AG04449 (cell line): Measurements from ENCODE around the gene CEACAM8.
"Not testable (repeated sequence)": the region's sequence is repeated elsewhere in the genome, so short reads cannot be mapped to it uniquely, and the experiment has no call there.

ENCODE experiments used
- CTCF ChIA-PET: fragments of 350-600 bp; formaldehyde crosslinking; extraction: SDS; loops from one replicate; lab custom pipeline; 2021; ENCODE audit warnings: antibody characterized with exemption; lab: Yijun Ruan, JAX
- POLR2A ChIA-PET: fragments of 400-600, 350-600 bp; formaldehyde crosslinking; extraction: SDS; loops from one replicate; lab custom pipeline; 2020; ENCODE audit warnings: antibody characterized with exemption, inconsistent platforms; lab: Yijun Ruan, JAX
- DNase-seq: peaks from one replicate; pipeline ENCODE4 v3.0.0-alpha.2; 2010; ENCODE audit warnings: low read depth, low spot score
- H3K4me3 ChIP-seq: 2 replicates; pipeline ENCODE4 v1.5.1; 2011; ENCODE audit warnings: low read depth, mild to moderate bottlenecking, control low read depth, low read length
- CTCF ChIP-seq: IDR thresholded peaks from one replicate; pipeline ENCODE4 v1.5.1; 2011; ENCODE audit warnings: mild to moderate bottlenecking, moderate library complexity, low read length, control low read depth, inconsistent platforms; ENCODE audit not compliant: insufficient read depth; ENCODE audit errors: missing control alignments

CEACAM8 gene

DNA sequence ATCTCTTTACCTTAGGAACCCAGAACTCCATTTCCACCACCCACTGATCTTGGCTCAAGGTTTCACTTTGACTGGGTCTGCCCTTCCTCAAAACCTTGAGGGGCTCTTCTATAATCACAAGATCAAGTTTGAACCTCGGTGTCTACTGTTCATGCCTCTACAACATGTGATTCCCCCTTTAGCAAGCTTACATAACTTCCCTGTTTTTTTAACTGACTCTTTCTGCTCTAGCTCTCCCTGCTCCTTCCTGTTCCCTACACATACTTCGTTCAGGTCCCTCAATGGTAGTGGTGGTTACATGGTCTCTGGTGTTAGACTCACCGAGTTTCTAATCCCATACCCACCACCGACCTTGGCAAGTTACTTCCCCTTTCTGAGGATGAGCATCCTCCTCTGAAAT is 26.7 kb downstream of the CEACAM8 start:
- DNase-seq: no peak
- CTCF ChIA-PET: interaction anchor here (2.0 to 5.8 kb wide), 2 partner anchors 9 to 28 kb away, joined by 7 to 24 read pairs; no protein-coding TSS in a partner anchor
- H3K4me3 ChIP-seq: no peak overlapping the region
- POLR2A ChIA-PET: no interaction called here
- no peak for TF ChIP-seq CTCF

DNA sequence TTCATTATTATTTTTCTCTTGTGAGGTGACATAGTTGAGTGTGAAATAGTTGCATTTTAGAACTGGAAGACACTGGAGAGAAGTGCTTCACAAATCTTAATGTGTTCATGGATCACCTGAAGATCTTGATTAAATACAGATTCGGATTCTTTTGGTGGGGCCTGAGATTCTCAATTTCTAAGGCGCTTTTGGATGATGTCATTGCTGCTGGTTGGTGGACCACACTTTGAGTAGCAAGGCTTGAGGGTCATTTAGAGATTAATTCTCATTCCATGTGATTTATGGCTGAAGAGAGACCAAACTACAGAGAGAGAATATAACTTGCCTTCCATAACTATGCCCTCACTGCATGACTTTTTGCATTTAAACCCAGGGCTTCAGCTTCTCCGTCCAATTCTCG is 27.2 kb downstream of the CEACAM8 start:
- CTCF ChIA-PET: interaction anchor here (1.3 to 5.8 kb wide), 3 partner anchors 9 to 66 kb away, joined by 3 to 24 read pairs (median 7); no protein-coding TSS in a partner anchor
- TF ChIP-seq CTCF: no peak
- POLR2A ChIA-PET: no interaction called here
- no peak for DNase-seq
- no peak overlapping the region for H3K4me3 ChIP-seq

DNA sequence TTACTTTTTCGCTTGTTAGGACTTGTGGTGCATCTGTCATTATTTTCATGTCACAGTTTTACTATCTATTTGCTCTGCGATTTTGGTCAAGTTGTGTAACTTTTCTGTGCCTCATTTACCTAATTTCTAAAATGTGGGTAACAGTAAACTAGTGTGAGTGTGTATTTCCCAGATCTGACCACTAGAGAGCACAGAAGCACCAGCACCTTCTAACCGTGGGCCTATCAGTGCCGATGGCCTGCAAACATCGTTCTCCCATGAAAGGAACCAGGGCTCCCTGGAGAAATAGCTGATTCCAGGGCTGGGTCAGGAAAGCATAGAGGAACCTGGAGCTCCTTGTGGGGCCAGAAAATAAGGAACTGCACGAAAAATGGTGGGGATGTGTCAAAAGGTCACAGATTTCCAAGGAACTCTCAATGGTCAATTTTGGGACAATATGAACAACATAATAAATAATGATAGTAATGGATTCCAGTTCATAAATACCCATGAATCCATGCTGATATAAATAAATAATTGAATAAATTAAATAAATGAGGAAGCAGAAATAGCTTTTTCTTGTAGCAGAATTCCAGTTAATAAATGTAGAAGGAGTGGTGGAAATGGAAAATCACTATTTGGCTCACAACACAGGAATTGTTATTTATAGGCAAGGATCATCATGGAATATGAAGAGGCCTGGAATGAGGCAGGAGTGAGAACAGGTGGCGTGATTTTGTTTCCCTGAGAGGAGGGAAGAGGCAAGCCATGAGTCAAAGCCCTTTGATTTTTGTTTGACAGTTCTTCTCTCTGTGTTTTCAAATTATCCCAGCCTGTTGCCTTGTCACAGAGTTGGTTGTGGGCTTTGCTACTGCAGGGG is 31.1 kb downstream of the CEACAM8 start:
- no peak for DNase-seq
- POLR2A ChIA-PET: no interaction called here
- TF ChIP-seq CTCF: peak; percentile 69
- CTCF ChIA-PET: interaction anchor here (0.6 to 5.8 kb wide), 23 partner anchors 8 to 322 kb away, joined by 3 to 34 read pairs (median 4); no protein-coding TSS in a partner anchor
- H3K4me3 ChIP-seq: no peak overlapping the region

DNA sequence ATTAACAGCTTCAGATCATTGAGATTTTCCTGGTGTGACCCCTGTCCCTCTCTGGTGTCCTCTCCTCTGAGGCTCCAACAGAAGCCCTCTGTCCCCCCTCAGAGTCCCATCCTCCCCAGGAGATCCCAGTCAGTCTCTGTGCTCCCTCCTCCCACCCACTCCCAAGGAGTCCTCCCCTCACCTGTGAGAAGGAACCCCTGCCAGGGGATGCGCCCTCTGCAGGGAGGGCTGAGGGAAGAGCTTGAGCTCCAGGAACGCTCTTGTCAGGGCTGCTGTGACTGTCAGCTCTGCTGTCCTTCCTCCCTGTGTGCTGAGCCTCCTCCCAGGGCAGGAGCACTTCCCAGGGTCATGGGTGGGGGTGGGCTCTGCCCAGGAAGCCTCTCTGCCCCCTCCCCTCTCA is 33.2 kb downstream of the CEACAM8 start:
- POLR2A ChIA-PET: no interaction called here
- no peak for DNase-seq
- H3K4me3 ChIP-seq: no peak overlapping the region
- CTCF ChIA-PET: interaction anchor here (0.8 to 5.3 kb wide), 6 partner anchors 18 to 231 kb away, joined by 3 to 34 read pairs (median 4); no protein-coding TSS in a partner anchor
- no peak for TF ChIP-seq CTCF

- no peak for DNase-seq
- ChIA-PET POLR2A (no interaction called here), CTCF (interaction anchor here (0.8 to 5.3 kb wide), 2 partner anchors 36 to 231 kb away, joined by 3 to 34 read pairs; no protein-coding TSS in a partner anchor)
- no peak for TF ChIP-seq CTCF
- H3K4me3 ChIP-seq: no peak overlapping the region
Observed at GRCh38 chr19:42560731-42561130, 34.0 kb downstream of the CEACAM8 start.

DNA sequence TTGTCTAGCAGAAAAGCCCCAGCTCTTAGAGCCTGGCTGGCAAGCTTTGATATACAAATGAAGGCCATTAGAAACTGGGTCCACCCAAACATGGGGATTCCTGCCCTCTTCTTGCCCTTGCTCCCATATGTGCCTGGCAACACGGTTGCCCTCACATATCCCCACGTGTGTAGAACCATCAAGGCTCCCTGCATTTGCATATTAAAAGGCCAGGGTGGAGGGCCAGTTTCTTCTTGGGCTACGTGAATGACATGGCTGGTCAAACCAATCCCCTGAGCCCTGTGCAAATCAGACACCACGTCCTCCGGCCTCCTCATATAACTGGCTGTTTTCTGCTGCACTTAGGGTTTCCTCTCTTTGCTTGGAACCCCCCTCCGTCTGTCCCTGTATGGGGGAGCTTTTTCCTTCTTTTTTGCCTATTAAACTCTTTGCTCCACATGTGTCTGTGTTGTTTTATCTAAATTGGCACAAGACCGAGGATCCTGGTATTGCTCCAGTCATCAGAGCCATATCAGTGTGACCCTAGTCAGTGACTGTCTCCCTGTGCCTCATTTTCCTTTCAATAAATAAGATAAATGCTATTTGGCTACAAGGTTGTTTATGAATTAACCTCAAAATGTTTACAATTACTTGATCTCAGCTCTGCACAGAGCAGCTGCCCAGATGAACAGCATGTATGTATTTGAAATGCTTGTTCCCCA is 36.1 kb downstream of the CEACAM8 start:
- TF ChIP-seq CTCF: no peak
- POLR2A ChIA-PET: no interaction called here
- no peak for DNase-seq
- H3K4me3 ChIP-seq: no peak overlapping the region
- CTCF ChIA-PET: interaction anchor here (0.7 to 1.8 kb wide), 4 partner anchors 11 to 47 kb away, joined by 3 to 5 read pairs (median 4); no protein-coding TSS in a partner anchor

DNA sequence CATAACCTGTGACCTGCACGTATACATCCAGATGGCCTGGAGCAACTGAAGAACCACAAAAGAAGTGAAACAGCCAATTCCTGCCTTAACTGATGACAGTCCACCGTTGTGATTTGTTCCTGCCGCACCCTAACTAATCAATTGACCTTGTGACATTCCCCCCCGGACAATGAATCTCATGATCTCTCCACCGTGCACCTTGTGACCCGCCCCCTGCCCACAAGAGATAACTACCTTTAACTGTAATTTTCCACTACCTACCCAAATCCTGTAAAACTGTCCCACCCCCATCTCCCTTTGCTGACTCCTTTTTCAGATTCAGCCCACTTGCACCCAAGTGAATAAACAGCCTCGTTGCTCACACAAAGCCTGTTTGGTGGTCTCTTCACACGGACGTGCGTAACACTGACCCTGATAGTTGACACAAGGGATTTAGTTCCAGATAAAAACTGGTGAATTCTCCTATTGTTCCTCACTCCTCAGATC is 37.3 kb downstream of the CEACAM8 start:
- POLR2A ChIA-PET: not testable (repeated sequence)

More for the DNA sequence above, 37.3 kb downstream of the CEACAM8 start:
- CTCF ChIA-PET, DNase-seq, H3K4me3 ChIP-seq: not testable (repeated sequence)
